GM12878 (cell line): ENCODE results near the gene ZNF841. TPM values are rescaled to one million over a fixed set of nuclear protein-coding genes. Genes with fewer than 3 reads are reported as not detected.

Source experiments
- BCL11A ChIP-seq: IDR thresholded peaks from 2 replicates; pipeline ENCODE4 v1.6.1; 2011; ENCODE audit warnings: low read depth, low read length
- CHD4 ChIP-seq: fragments of 200-600 bp; sonication (generic); IDR thresholded peaks from 2 replicates; pipeline ENCODE4 v1.6.1; 2016; ENCODE audit warnings: mild to moderate bottlenecking
- KDM1A ChIP-seq: fragments of 200-600 bp; sonication (generic); IDR thresholded peaks from 2 replicates; pipeline ENCODE4 v1.6.1; 2016; ENCODE audit warnings: borderline replicate concordance
- POLR2AphosphoS2 ChIP-seq: IDR thresholded peaks from 2 replicates; pipeline ENCODE4 v1.6.1; 2011; ENCODE audit warnings: low read depth, mild to moderate bottlenecking, low read length, improper control_type of control experiment, moderate library complexity
- POLR2AphosphoS5 ChIP-seq: IDR thresholded peaks from 2 replicates; pipeline ENCODE4 v1.6.1; 2011; ENCODE audit warnings: mild to moderate bottlenecking, low read length, inconsistent platforms
- SMARCA5 ChIP-seq: fragments of 450-650 bp; IDR thresholded peaks from 2 replicates; pipeline ENCODE4 v1.6.1; 2017; ENCODE audit warnings: mild to moderate bottlenecking
- SUZ12 ChIP-seq: fragments of 200-600 bp; sonication (generic); IDR thresholded peaks from one replicate; pipeline ENCODE4 v1.6.1; 2018; ENCODE audit warnings: antibody characterized with exemption, mild to moderate bottlenecking; ENCODE audit not compliant: unreplicated experiment
- TCF7 ChIP-seq: IDR thresholded peaks from 2 replicates; pipeline ENCODE4 v1.6.1; 2014; ENCODE audit warnings: antibody characterized with exemption, borderline replicate concordance
- WRNIP1 ChIP-seq: IDR thresholded peaks from 2 replicates; pipeline ENCODE4 v1.6.1; 2011; ENCODE audit warnings: low read depth, low read length, improper control_type of control experiment, borderline replicate concordance
- ZBTB40 ChIP-seq: fragments of 450-650 bp; IDR thresholded peaks from 2 replicates; pipeline ENCODE4 v1.6.1; 2016; ENCODE audit warnings: mild to moderate bottlenecking, moderate library complexity, borderline replicate concordance
- ZNF217 ChIP-seq: fragments of 450-650 bp; IDR thresholded peaks from 2 replicates; pipeline ENCODE4 v1.6.1; 2017; ENCODE audit warnings: antibody characterized with exemption, mild to moderate bottlenecking
- ZNF274 ChIP-seq: IDR thresholded peaks from one replicate; pipeline ENCODE4 v1.8.0; 2011; ENCODE audit not compliant: insufficient read length, insufficient read depth
- ZNF592 ChIP-seq: fragments of 450-650 bp; IDR thresholded peaks from 2 replicates; pipeline ENCODE4 v1.6.1; 2017; ENCODE audit warnings: mild to moderate bottlenecking, moderate library complexity
- polyA plus RNA-seq, 11 experiments: library from polyadenylated mRNA; depleted of rRNA in 4 of 11; unstranded in 6 of 11; stranded (reverse) in 5 of 11; fragments of >200 nt; fragmentation: Nextera tagmentation in 4 of 11; fragmentation: Illumina TruSeq in 1 of 11; extraction: Ambion mirVana in 4 of 11; extraction: Trizol in 1 of 11; gene quantifications; 1 replicate in 1 of 11; 2 replicates in 10 of 11; pipeline versions ENCODE4 v1.2.1 to v1.2.3, GENCODE V29; 2011 to 2016; ENCODE audit warnings: inconsistent platforms in 2 of 11, missing spikeins in 2 of 11, low read depth in 1 of 11
- total RNA-seq, 4 experiments: library from RNA; depleted of rRNA in 3 of 4; stranded (reverse); fragments of >200 nt in 3 of 4; fragmentation: Illumina TruSeq in 1 of 4; extraction: Trizol in 1 of 4; gene quantifications; 2 replicates each; pipeline versions ENCODE4 v1.2.1 to v1.2.3, GENCODE V29; 2013 to 2021
- TF ChIP-seq, protein P1 (sequence below): IDR thresholded peaks from 2 replicates; pipeline ENCODE4 v1.6.1; 2012; ENCODE audit warnings: improper control_type of control experiment, low read depth, low read length; ENCODE audit not compliant: insufficient replicate concordance

Gene ZNF841
- total and polyA plus RNA-seq, 10 of the 15 experiments (the other 5 are each of a cell fraction or from before 2014, with no cell fraction given) = 1.4 to 15.0 (median 8.2) TPM

GRCh38 chr19:52048555-52049501 is 46.7 kb downstream of the ZNF841 start, which contains the start of gene ZNF432 (continued):
- TF ChIP-seq, protein P1, sequence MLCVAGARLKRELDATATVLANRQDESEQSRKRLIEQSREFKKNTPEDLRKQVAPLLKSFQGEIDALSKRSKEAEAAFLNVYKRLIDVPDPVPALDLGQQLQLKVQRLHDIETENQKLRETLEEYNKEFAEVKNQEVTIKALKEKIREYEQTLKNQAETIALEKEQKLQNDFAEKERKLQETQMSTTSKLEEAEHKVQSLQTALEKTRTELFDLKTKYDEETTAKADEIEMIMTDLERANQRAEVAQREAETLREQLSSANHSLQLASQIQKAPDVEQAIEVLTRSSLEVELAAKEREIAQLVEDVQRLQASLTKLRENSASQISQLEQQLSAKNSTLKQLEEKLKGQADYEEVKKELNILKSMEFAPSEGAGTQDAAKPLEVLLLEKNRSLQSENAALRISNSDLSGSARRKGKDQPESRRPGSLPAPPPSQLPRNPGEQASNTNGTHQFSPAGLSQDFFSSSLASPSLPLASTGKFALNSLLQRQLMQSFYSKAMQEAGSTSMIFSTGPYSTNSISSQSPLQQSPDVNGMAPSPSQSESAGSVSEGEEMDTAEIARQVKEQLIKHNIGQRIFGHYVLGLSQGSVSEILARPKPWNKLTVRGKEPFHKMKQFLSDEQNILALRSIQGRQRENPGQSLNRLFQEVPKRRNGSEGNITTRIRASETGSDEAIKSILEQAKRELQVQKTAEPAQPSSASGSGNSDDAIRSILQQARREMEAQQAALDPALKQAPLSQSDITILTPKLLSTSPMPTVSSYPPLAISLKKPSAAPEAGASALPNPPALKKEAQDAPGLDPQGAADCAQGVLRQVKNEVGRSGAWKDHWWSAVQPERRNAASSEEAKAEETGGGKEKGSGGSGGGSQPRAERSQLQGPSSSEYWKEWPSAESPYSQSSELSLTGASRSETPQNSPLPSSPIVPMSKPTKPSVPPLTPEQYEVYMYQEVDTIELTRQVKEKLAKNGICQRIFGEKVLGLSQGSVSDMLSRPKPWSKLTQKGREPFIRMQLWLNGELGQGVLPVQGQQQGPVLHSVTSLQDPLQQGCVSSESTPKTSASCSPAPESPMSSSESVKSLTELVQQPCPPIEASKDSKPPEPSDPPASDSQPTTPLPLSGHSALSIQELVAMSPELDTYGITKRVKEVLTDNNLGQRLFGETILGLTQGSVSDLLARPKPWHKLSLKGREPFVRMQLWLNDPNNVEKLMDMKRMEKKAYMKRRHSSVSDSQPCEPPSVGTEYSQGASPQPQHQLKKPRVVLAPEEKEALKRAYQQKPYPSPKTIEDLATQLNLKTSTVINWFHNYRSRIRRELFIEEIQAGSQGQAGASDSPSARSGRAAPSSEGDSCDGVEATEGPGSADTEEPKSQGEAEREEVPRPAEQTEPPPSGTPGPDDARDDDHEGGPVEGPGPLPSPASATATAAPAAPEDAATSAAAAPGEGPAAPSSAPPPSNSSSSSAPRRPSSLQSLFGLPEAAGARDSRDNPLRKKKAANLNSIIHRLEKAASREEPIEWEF = no peak
- TF ChIP-seq ZNF274 (no peak), TCF7 (no peak), KDM1A (no peak), BCL11A (no peak), ZNF217 (no peak), ZBTB40 (peak; percentile 37; the same call in 1 of the 2 replicates), POLR2AphosphoS5 (0 out of 2 replicates have a peak, but pooled peaks have one; percentile 39), SUZ12 (no peak), SMARCA5 (no peak), CHD4 (no peak), ZNF592 (no peak), POLR2AphosphoS2 (peak; percentile 61; the same call in 1 of the 2 replicates), WRNIP1 (no peak; the same call in 1 of the 2 replicates)
